GOT3 (cell line): Measurements from ENCODE around the gene RPGRIP1.
"Not testable (repeated sequence)": the region's sequence is repeated elsewhere in the genome, so short reads cannot be mapped to it uniquely, and the experiment has no call there.

Source experiments
- DNase-seq: peaks from one replicate; lab custom pipeline; 2025; ENCODE audit warnings: mixed read lengths; lab: John Stamatoyannopoulos, UW

RPGRIP1 gene

GRCh38 chr14:21299562-21300130 lies 19.8 kb downstream of the RPGRIP1 start:
- DNase-seq, result no peak

GRCh38 chr14:21300892-21301291 lies 21.0 kb downstream of the RPGRIP1 start:
- no peak for DNase-seq

GRCh38 chr14:21302013-21302835 lies 22.3 kb downstream of the RPGRIP1 start:
- DNase-seq, result no peak

- DNase-seq, result not testable (repeated sequence)
Observed at GRCh38 chr14:21302836-21303140, 22.9 kb downstream of the RPGRIP1 start.

- DNase-seq, result no peak
Observed at GRCh38 chr14:21307637-21308036, 27.8 kb downstream of the RPGRIP1 start.

- DNase-seq, result no peak
Observed at GRCh38 chr14:21308132-21308478, 28.2 kb downstream of the RPGRIP1 start.

- DNase-seq, result no peak
Observed at GRCh38 chr14:21308479-21309237, 28.8 kb downstream of the RPGRIP1 start.

- DNase-seq, result no peak
Observed at GRCh38 chr14:21309238-21309636, 29.4 kb downstream of the RPGRIP1 start.

GRCh38 chr14:21309956-21310355 lies 30.1 kb downstream of the RPGRIP1 start:
- no peak for DNase-seq

GRCh38 chr14:21311614-21312013 lies 31.7 kb downstream of the RPGRIP1 start:
- no peak for DNase-seq

GRCh38 chr14:21313512-21313911 lies 33.6 kb downstream of the RPGRIP1 start:
- DNase-seq, result no peak

GRCh38 chr14:21317398-21317797 lies 37.5 kb downstream of the RPGRIP1 start:
- DNase-seq, result no peak

- DNase-seq, result no peak
Observed at GRCh38 chr14:21320913-21321312, 41.0 kb downstream of the RPGRIP1 start.

GRCh38 chr14:21322716-21323115 lies 42.8 kb downstream of the RPGRIP1 start:
- no peak for DNase-seq

GRCh38 chr14:21326972-21327371 lies 47.1 kb downstream of the RPGRIP1 start:
- DNase-seq, result no peak
